GM12872 (cell line): ENCODE measurements around the gene SAMHD1.

Experiments used
- CTCF ChIP-seq: IDR thresholded peaks from 3 replicates; pipeline ENCODE4 v1.5.1; 2011; ENCODE audit warnings: low read depth, mild to moderate bottlenecking, low read length, moderate library complexity; ENCODE audit not compliant: insufficient read depth

SAMHD1 gene

GRCh38 chr20:36937402-36937770 is 14.1 kb downstream of the SAMHD1 start:
- TF ChIP-seq CTCF, result no peak

GRCh38 chr20:36936341-36936740 is 15.2 kb downstream of the SAMHD1 start:
- TF ChIP-seq CTCF, result no peak

GRCh38 chr20:36932476-36933426 is 18.8 kb downstream of the SAMHD1 start:
- TF ChIP-seq CTCF, result no peak

- TF ChIP-seq CTCF, result no peak
These were observed 21.8 kb downstream of the SAMHD1 start for GRCh38 chr20:36929691-36930090.

- no peak for TF ChIP-seq CTCF
These were observed 22.2 kb downstream of the SAMHD1 start for GRCh38 chr20:36929290-36929689.

- no peak for TF ChIP-seq CTCF
These were observed 23.8 kb downstream of the SAMHD1 start for GRCh38 chr20:36927704-36928103.

GRCh38 chr20:36926653-36927200 is 24.8 kb downstream of the SAMHD1 start:
- TF ChIP-seq CTCF, result no peak
